ENCODE data around the gene ASPDH.

ASPDH gene

DNA sequence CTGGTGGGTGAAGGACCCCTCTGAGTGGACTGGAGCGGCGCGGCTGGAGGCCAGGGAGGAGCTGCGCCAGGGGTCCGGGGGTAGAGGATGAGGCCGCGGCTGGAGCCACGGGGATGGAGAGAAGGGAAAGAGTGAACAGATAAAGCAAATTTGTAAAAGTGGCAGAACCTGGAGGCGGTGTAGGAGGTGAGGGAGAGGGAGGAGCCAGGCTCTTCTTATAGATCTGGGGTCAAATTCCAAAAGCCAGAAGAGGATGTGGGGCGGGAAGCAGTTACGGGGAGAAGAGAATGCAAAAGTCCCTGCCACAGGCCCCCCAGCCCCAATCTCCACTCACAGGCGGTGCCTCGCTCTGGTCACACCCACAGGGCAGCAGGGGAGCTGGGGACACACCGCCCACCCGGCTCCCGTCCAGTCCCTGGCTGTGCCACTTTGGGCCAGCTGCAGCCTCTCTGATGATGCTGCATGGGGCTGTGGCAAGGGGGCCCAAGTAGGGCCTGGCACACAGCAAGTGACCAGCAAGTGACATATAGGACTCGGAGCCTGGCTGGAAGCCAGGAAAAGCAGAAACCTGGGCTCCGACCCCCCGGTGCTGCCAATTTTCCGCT lies 43.4 kb upstream of the ASPDH start:
- no peak for DNase-seq
- no peak overlapping the region for H3K27ac ChIP-seq
- H3K36me3 ChIP-seq (replicated peaks), result no peaks in the 10 kb centered on the region
- peaks cover 9% of the 10 kb centered on the region for H3K27me3 ChIP-seq (replicated peaks)
- in situ Hi-C loops (cut with HindIII; ENCODE audit: low pct_ligation_motif_present, low sequenced_read_pairs), result no loop called here
- TF ChIP-seq, protein P1, sequence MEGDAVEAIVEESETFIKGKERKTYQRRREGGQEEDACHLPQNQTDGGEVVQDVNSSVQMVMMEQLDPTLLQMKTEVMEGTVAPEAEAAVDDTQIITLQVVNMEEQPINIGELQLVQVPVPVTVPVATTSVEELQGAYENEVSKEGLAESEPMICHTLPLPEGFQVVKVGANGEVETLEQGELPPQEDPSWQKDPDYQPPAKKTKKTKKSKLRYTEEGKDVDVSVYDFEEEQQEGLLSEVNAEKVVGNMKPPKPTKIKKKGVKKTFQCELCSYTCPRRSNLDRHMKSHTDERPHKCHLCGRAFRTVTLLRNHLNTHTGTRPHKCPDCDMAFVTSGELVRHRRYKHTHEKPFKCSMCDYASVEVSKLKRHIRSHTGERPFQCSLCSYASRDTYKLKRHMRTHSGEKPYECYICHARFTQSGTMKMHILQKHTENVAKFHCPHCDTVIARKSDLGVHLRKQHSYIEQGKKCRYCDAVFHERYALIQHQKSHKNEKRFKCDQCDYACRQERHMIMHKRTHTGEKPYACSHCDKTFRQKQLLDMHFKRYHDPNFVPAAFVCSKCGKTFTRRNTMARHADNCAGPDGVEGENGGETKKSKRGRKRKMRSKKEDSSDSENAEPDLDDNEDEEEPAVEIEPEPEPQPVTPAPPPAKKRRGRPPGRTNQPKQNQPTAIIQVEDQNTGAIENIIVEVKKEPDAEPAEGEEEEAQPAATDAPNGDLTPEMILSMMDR (IDR thresholded peaks at IDR 0.05; ENCODE audit: low read depth, low read length, missing control alignments), result no peak
- H3K4me3 ChIP-seq (ENCODE audit: low read depth, low read length), result no peak overlapping the region

DNA sequence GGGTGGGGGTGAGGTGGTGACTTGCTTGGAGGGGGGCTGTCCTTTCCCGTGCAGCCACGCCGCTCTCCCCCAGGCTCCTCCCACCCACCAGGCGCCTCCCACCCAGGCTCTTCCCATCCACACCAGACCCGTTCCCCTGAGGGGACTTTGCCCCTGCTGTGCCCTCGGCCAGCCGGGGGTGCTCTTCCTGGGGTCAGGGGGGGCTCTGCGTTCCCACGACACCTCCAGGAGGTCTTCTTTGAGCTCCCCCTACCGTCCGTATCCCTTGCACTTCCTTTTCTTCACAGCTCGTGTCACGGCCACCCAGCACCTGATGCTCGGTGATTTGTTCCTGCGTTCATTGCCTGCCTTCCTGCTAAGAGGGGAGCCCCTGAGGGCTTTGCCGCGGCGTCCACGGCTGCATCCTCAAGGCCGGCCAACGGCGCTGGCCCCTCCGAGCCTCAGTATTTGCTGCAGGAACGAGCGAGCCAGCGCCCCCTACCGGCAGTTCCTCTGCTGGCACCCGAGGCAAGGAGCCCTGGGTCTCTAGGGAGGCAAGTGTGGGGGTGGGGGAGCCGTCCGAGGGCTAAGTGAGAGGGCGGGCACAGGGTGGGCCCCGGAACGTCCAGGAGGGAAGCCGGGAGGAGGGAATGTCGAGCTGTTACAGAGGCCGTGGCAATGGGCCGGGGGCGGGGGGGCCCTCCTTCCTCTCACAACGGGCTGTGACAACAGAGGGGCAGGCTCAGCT lies 42.7 kb upstream of the ASPDH start:
- peak overlapping the region; percentile 39 for H3K4me3 ChIP-seq (ENCODE audit: low read depth, low read length)
- peak; percentile 57 for DNase-seq
- peaks cover 16% of the 10 kb centered on the region for H3K27me3 ChIP-seq (replicated peaks)
- TF ChIP-seq, protein P1 (IDR thresholded peaks at IDR 0.05; ENCODE audit: low read depth, low read length, missing control alignments), result peak; percentile 86
- in situ Hi-C loops (cut with HindIII; ENCODE audit: low pct_ligation_motif_present, low sequenced_read_pairs), result no loop called here
- H3K36me3 ChIP-seq (replicated peaks), result no peaks in the 10 kb centered on the region
- no peak overlapping the region for H3K27ac ChIP-seq

DNA sequence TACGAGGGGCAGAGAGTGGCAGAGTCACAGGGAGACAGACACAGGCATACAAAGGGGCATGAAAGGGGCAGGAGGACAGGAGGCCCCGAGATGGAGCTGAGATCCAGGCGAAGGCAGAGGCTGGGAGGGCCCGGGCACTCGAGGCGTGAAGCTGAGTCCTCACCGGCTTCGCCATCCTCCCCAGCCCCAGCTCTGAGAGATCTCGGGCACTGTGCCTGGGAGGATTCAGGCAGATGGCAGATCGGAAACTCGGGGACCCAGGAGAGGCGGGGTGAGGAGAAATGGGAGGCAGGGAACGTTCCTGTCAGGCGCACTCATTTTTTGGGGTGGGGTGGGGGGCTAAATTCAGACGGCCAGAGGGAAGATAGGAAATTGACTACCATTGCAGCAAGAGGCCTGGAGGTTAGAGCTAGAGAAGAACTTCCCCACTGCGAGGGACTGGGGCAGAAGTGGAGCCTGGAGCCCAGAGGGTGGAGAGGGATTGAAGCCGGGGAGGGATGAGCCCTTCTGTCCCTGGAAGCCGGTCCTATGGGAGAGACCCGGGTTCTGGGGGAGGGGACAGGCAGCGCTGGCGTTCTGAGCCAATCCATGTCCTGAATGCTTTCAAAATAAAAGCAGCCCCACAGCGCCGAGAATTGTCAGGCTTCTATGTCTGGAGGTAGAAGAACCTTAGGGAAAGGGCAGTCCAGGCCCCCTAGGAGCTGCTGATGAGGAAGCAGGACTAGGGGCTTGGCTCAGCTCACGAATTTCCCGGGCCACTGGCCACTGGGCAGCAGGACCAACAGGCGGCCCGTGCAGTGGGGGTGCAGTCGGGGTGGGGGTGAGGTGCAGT lies 42.0 kb upstream of the ASPDH start:
- peaks cover 19% of the 10 kb centered on the region for H3K27me3 ChIP-seq (replicated peaks)
- no peak overlapping the region for H3K27ac ChIP-seq
- in situ Hi-C loops (cut with HindIII; ENCODE audit: low pct_ligation_motif_present, low sequenced_read_pairs), result no loop called here

DNA sequence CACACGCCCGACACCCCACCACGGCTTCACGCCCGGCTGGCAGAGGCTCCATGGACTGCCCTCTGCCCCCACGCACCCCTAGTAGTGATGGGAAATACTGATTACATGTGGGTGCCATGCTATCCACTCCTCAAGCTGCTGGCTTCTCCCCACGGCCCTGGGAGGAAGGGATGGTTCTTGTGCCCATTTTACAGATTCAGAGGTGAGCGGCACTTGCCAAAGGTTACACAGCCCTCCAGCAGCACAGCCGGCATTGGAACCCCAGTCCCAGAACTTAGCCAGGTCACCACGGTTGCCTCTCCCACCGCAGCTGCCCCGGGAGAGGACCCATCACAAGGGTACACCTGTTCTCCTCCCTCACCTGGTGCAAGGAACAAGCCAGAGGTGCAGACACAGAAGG lies 41.3 kb upstream of the ASPDH start:
- Histone ChIP-seq H3K27me3 (replicated peaks) (peaks cover 23% of the 10 kb centered on the region), H3K4me3 (ENCODE audit: low read depth, low read length) (no peak overlapping the region), H3K36me3 (replicated peaks) (no peaks in the 10 kb centered on the region), H3K27ac (no peak overlapping the region)
- TF ChIP-seq, protein P1 (IDR thresholded peaks at IDR 0.05; ENCODE audit: low read depth, low read length, missing control alignments), result no peak
- in situ Hi-C loops (cut with HindIII; ENCODE audit: low pct_ligation_motif_present, low sequenced_read_pairs), result no loop called here
- no peak for DNase-seq

More for the DNA sequence above, 42.0 kb upstream of the ASPDH start:
- Histone ChIP-seq H3K36me3 (replicated peaks) (no peaks in the 10 kb centered on the region), H3K4me3 (ENCODE audit: low read depth, low read length) (no peak overlapping the region)
- no peak for DNase-seq
- TF ChIP-seq, protein P1 (IDR thresholded peaks at IDR 0.05; ENCODE audit: low read depth, low read length, missing control alignments), result no peak

DNA sequence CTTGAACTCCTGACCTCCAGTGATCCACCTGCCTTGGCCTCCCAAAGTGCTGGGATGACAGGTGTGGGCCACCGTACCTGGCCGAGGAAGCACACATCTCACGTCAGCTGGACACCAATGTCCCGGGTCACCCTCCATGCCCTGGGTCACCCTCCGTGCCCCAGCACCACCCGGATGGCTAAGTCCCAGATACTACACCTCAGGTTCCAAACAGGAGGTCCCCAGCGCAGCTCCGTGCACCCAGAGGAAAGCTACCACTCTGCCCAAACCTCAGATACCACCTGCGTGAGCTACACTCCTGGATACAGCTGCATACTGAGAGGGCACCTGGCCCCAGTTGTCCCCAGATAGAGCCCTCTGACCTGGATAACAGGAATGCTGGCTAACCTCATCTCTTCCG lies 40.5 kb upstream of the ASPDH start:
- in situ Hi-C loops (cut with HindIII; ENCODE audit: low pct_ligation_motif_present, low sequenced_read_pairs), result no loop called here
- no peak overlapping the region for H3K27ac ChIP-seq
- TF ChIP-seq, protein P1 (IDR thresholded peaks at IDR 0.05; ENCODE audit: low read depth, low read length, missing control alignments), result no peak
- peaks cover 27% of the 10 kb centered on the region for H3K27me3 ChIP-seq (replicated peaks)
- no peaks in the 10 kb centered on the region for H3K36me3 ChIP-seq (replicated peaks)
- DNase-seq, result no peak
- H3K4me3 ChIP-seq (ENCODE audit: low read depth, low read length), result no peak overlapping the region

Data from brain microvascular endothelial cell (primary cell).